Endothelial cell (in vitro differentiated cells): Measurements from ENCODE around the gene CACNA1C. TPM values are rescaled to one million over a fixed set of nuclear protein-coding genes. Genes with fewer than 3 reads are reported as not detected.

Experiments used
- DNase-seq: peaks from one replicate; pipeline ENCODE4 v3.0.0; 2021; ENCODE audit warnings: low spot score
- H3K27ac Mint-ChIP-seq: one replicate; pipeline ENCODE4 v1.8.0; 2021; ENCODE audit warnings: mixed read lengths, inconsistent platforms; ENCODE audit not compliant: unreplicated experiment
- H3K27me3 Mint-ChIP-seq: one replicate; pipeline ENCODE4 v1.8.0; 2021; ENCODE audit warnings: mild to moderate bottlenecking, moderate library complexity, mixed read lengths, inconsistent platforms; ENCODE audit not compliant: unreplicated experiment
- H3K36me3 Mint-ChIP-seq: one replicate; pipeline ENCODE4 v1.8.0; 2021; ENCODE audit warnings: mild to moderate bottlenecking, low read depth, mixed read lengths, inconsistent platforms; ENCODE audit not compliant: unreplicated experiment
- H3K4me1 Mint-ChIP-seq: one replicate; pipeline ENCODE4 v1.8.0; 2021; ENCODE audit warnings: mild to moderate bottlenecking, mixed read lengths, inconsistent platforms; ENCODE audit not compliant: unreplicated experiment
- H3K4me3 Mint-ChIP-seq: one replicate; pipeline ENCODE4 v1.8.0; 2021; ENCODE audit warnings: mild to moderate bottlenecking, mixed read lengths, inconsistent platforms; ENCODE audit not compliant: unreplicated experiment
- H3K9me3 Mint-ChIP-seq: one replicate; pipeline ENCODE4 v1.8.0; 2021; ENCODE audit warnings: mixed read lengths, inconsistent platforms; ENCODE audit not compliant: unreplicated experiment
- total RNA-seq: library from RNA; stranded (reverse); fragmentation: NEBNext Ultra II Directional; extraction: Animal tissue kit (Norgen Biotek cat#: 25700); gene quantifications from one replicate; pipeline ENCODE4 v1.2.1, GENCODE V29; 2021; ENCODE audit not compliant: unreplicated experiment
- TF ChIP-seq, protein P1 (sequence below): fragments of 200-600 bp; sonication (generic); IDR thresholded peaks from one replicate; pipeline ENCODE4 v1.5.0; 2021; ENCODE audit warnings: antibody characterized with exemption; ENCODE audit not compliant: unreplicated experiment

Gene CACNA1C
- total RNA-seq, 1 donor from 2014 or later, result 11.1 TPM

DNA sequence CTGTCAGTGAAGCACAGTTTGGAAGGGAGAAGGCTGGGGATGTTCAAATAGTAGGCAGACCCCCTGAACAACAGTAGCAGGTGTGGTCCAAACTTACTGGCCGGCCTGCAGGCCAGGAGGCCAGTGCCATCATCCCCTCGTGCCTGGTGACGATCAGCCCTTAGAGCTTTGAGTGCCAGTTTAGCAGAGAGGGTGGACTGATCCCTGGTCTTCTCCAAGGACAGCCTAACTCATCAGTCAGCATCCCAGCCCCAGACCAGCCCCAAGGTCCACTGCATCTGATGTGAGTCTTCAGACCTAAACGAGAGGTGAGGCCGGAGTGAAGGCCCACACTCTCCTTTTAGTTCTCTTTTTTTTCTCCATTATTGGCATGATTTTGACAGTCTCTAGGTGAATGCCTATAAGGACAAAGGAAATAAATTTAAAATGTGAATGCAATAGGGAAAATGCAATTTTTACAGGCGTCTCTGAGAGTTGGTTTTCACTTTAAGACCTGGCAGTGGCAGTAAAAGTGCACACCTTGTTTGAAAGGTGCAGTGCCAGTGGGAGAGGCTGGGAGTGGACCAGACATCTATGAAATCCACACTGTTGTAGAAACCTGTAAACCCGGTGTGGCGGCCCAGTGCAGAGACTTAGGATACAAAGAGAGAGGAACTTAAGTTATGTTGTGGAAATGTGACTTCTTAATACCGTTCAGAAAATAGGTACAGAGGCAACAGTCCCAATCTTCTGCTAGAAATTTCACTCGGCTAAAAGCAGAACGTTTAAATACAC, 311.2 kb downstream of the CACNA1C start:
- Mint-ChIP-seq H3K4me3 (no peak overlapping the region), H3K4me1 (peaks cover 22% of the 10 kb centered on the region), H3K27me3 (peaks cover 3% of the 10 kb centered on the region), H3K36me3 (no peaks in the 10 kb centered on the region), H3K9me3 (no peaks in the 10 kb centered on the region), H3K27ac (no peak overlapping the region)
- TF ChIP-seq, protein P1, sequence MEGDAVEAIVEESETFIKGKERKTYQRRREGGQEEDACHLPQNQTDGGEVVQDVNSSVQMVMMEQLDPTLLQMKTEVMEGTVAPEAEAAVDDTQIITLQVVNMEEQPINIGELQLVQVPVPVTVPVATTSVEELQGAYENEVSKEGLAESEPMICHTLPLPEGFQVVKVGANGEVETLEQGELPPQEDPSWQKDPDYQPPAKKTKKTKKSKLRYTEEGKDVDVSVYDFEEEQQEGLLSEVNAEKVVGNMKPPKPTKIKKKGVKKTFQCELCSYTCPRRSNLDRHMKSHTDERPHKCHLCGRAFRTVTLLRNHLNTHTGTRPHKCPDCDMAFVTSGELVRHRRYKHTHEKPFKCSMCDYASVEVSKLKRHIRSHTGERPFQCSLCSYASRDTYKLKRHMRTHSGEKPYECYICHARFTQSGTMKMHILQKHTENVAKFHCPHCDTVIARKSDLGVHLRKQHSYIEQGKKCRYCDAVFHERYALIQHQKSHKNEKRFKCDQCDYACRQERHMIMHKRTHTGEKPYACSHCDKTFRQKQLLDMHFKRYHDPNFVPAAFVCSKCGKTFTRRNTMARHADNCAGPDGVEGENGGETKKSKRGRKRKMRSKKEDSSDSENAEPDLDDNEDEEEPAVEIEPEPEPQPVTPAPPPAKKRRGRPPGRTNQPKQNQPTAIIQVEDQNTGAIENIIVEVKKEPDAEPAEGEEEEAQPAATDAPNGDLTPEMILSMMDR, result no peak
- DNase-seq, result no peak

DNA sequence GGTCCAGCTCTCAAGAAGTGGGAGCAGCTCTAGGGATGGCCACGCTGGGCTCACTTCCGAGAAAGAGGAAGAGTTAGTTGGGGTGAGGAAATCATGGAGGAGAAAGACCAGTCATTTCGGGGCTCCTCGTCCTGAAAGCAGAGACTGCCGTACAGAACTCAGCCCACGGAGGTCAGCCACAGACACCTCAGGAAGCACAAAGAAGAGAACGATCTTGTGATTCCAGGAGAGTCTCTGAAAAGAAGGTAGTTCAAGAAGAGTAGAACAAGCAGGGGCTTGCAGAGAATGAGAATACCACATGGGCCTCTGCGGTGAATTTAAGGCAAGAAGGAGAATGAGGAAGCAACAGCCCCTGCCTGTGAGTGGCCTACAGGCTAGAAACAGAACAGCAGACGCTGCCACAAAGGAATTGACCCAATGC, 311.9 kb downstream of the CACNA1C start:
- Mint-ChIP-seq H3K9me3 (no peaks in the 10 kb centered on the region), H3K4me3 (no peak overlapping the region), H3K27me3 (peaks cover 2% of the 10 kb centered on the region), H3K4me1 (peaks cover 17% of the 10 kb centered on the region), H3K36me3 (no peaks in the 10 kb centered on the region), H3K27ac (no peak overlapping the region)
- no peak for DNase-seq
- TF ChIP-seq, protein P1, result no peak

DNA sequence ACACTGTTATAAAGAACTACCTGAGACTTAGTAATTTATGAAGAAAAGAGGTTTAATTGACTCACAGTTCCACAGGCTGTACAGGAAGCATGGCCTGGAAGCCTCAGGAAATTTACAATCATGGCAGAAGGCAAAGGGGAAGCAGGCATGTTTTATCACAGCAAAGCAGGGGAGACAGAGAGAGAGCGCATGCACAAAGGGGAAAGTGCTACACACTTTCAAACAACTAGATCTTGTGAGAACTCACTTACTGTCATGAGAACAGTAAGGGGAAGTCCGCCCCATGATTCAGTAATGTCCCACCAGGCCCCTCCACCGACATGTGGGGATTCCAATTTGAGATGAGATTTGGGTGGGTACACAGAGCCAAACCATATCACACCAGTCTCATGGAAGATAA, 313.9 kb downstream of the CACNA1C start:
- no peaks in the 10 kb centered on the region for H3K36me3 Mint-ChIP-seq
- H3K4me1 Mint-ChIP-seq, result peaks cover 14% of the 10 kb centered on the region
- H3K4me3 Mint-ChIP-seq, result no peak overlapping the region
- H3K9me3 Mint-ChIP-seq, result no peaks in the 10 kb centered on the region
- no peak for DNase-seq
- H3K27me3 Mint-ChIP-seq, result no peaks in the 10 kb centered on the region
- TF ChIP-seq, protein P1, result no peak
- H3K27ac Mint-ChIP-seq, result no peak overlapping the region

DNA sequence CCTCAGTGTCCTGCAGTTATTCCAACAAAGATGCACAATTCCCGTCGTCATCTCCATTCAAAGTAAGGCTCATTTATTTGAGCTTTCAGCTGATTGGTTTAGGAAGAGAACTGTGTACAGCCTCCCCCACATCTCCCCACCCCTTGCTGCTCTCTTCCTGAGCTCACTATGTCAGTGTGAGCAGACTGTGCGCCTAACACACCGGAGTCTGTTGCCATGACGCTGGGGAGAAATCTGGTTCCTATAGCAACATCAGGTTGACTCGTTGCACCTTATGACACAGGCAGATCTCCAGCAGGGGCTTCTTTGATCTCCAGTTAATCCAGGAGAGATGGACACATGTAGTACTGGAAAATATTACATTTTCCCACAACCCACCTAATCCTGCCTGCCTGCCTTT, 319.4 kb downstream of the CACNA1C start:
- Mint-ChIP-seq H3K4me1 (no peaks in the 10 kb centered on the region), H3K27me3 (no peaks in the 10 kb centered on the region), H3K9me3 (no peaks in the 10 kb centered on the region)

DNA sequence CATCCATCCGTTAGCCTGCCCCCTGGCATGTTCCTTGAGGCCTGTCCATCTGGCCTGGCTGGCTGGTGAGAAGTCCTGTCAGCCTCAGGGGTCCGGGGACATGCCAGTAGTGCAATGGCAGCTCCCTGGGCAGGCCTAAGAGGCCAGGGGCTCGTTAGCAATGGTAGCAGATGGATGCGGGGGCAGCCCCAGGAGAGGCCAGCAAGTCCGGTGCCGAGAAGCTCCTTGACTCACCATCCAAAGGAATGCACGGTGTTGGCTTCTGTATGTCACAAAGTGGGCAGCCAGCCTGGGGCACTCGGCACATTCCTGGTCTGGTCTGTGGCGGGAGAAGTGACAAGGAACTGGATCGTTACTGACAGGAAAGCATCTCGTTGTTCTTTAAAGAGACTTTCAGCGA, 319.9 kb downstream of the CACNA1C start:
- TF ChIP-seq, protein P1, result no peak
- no peaks in the 10 kb centered on the region for H3K9me3 Mint-ChIP-seq
- no peaks in the 10 kb centered on the region for H3K27me3 Mint-ChIP-seq
- no peak for DNase-seq
- no peaks in the 10 kb centered on the region for H3K36me3 Mint-ChIP-seq
- no peak overlapping the region for H3K4me3 Mint-ChIP-seq
- no peak overlapping the region for H3K27ac Mint-ChIP-seq
- H3K4me1 Mint-ChIP-seq, result no peaks in the 10 kb centered on the region

More for the DNA sequence above, 319.4 kb downstream of the CACNA1C start:
- no peak overlapping the region for H3K27ac Mint-ChIP-seq
- H3K4me3 Mint-ChIP-seq, result no peak overlapping the region
- TF ChIP-seq, protein P1, result no peak
- no peak for DNase-seq
- no peaks in the 10 kb centered on the region for H3K36me3 Mint-ChIP-seq
